DND-41 (cell line): ENCODE data around the gene SF3B5.

Experiments
- CTCF ChIP-seq: IDR thresholded peaks from 2 replicates; pipeline ENCODE4 v1.5.1; 2012; ENCODE audit warnings: borderline replicate concordance, low read length, moderate library complexity, mild to moderate bottlenecking; ENCODE audit not compliant: poor library complexity, severe bottlenecking; ENCODE audit errors: extremely low read depth
- EZH2 ChIP-seq: IDR thresholded peaks from 3 replicates; pipeline ENCODE4 v1.6.1; 2012; ENCODE audit warnings: borderline replicate concordance, low read depth, mild to moderate bottlenecking, moderate library complexity, low read length, inconsistent platforms; ENCODE audit not compliant: severe bottlenecking

- no peak for TF ChIP-seq CTCF
- TF ChIP-seq EZH2 = no peak
Observed at GRCh38 chr6:144063246-144063743, 32.1 kb downstream of the SF3B5 start.
